Ishikawa (cell line): ENCODE measurements around the gene TUBGCP2.

Experiments
- CEBPB ChIP-seq: IDR thresholded peaks from 2 replicates; pipeline ENCODE4 v1.6.1; 2012
- CREB1 ChIP-seq: IDR thresholded peaks from 2 replicates; pipeline ENCODE4 v1.6.1; 2012; ENCODE audit warnings: low read depth
- EGR1 ChIP-seq: IDR thresholded peaks from 2 replicates; pipeline ENCODE4 v1.6.1; 2012
- EP300 ChIP-seq: IDR thresholded peaks from 2 replicates; pipeline ENCODE4 v1.6.1; 2012; ENCODE audit warnings: borderline replicate concordance
- FOXM1 ChIP-seq: IDR thresholded peaks from 2 replicates; pipeline ENCODE4 v1.6.1; 2012; ENCODE audit warnings: low read depth, borderline replicate concordance
- NFIC ChIP-seq: IDR thresholded peaks from 2 replicates; pipeline ENCODE4 v1.6.1; 2012
- RAD21 ChIP-seq: IDR thresholded peaks from 2 replicates; pipeline ENCODE4 v1.6.1; 2012; ENCODE audit warnings: low read depth
- TAF1 ChIP-seq: IDR thresholded peaks from 2 replicates; pipeline ENCODE4 v1.6.1; 2012; ENCODE audit warnings: low read depth, mild to moderate bottlenecking
- TCF12 ChIP-seq: IDR thresholded peaks from 2 replicates; pipeline ENCODE4 v1.6.1; 2012; ENCODE audit warnings: low read depth
- TEAD4 ChIP-seq: IDR thresholded peaks from 2 replicates; pipeline ENCODE4 v1.6.1; 2012
- YY1 ChIP-seq: IDR thresholded peaks from 2 replicates; pipeline ENCODE4 v1.6.1; 2012; ENCODE audit warnings: low read depth
- ZBTB7A ChIP-seq: IDR thresholded peaks from 2 replicates; pipeline ENCODE4 v1.6.1; 2012; ENCODE audit warnings: low read depth
- TF ChIP-seq, protein P1 (sequence below): IDR thresholded peaks from 2 replicates; pipeline ENCODE4 v1.6.1; 2012
- TF ChIP-seq, protein P2 (sequence below): IDR thresholded peaks from 2 replicates; pipeline ENCODE4 v1.6.1; 2012
- TF ChIP-seq, protein P3 (sequence below): IDR thresholded peaks from 2 replicates; pipeline ENCODE4 v1.6.1; 2012; ENCODE audit warnings: low read depth, mild to moderate bottlenecking

TUBGCP2 gene

DNA sequence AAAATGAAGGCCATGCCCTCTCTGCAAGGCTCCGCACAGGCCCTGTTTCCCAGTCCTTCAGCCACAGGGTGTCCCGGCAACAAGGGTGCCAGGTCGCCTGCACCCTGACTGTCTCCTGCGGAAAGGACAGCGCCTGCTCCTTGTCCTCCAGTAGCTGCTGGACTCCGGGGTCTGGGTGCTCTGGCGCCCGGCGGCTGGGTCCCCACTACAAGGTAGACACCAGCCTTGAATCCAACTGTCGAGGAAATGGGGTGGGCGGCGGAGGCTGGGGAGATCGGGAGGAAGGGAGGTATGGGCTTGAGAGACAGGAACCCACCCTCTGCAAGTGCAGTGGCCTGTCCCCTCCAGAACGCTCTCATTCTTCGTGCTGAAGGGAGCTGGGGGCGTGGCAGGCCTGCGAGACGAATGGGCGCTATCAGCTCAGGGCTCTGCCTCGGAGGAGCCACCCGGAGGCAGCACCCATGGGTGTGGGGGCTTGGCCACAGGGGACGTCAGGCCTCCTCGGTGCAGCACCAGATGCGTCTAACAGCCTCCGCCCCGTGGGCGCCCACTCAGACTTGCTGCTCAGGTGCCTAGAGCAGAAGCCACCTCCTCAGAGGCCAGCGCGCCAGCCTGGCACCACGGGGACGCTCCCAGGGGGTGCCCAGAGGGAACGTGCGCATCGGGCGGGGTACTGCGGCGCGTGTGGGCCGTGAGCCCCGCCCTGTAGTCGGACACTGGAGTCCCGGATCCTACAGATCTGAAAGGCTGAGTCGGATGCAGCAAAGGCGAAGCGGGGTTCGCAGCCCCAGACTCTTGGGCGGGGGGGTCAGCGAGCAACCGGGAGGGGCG lies 47.6 kb downstream of the TUBGCP2 start:
- TF ChIP-seq RAD21: no peak
- TF ChIP-seq, protein P1, sequence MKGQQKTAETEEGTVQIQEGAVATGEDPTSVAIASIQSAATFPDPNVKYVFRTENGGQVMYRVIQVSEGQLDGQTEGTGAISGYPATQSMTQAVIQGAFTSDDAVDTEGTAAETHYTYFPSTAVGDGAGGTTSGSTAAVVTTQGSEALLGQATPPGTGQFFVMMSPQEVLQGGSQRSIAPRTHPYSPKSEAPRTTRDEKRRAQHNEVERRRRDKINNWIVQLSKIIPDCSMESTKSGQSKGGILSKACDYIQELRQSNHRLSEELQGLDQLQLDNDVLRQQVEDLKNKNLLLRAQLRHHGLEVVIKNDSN: peak; percentile 9; the same call in 1 of the 2 replicates
- TF ChIP-seq, protein P2, sequence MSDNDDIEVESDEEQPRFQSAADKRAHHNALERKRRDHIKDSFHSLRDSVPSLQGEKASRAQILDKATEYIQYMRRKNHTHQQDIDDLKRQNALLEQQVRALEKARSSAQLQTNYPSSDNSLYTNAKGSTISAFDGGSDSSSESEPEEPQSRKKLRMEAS: peak; percentile 65
- no peak; the same call in 1 of the 2 replicates for TF ChIP-seq ZBTB7A
- no peak for TF ChIP-seq EGR1

DNA sequence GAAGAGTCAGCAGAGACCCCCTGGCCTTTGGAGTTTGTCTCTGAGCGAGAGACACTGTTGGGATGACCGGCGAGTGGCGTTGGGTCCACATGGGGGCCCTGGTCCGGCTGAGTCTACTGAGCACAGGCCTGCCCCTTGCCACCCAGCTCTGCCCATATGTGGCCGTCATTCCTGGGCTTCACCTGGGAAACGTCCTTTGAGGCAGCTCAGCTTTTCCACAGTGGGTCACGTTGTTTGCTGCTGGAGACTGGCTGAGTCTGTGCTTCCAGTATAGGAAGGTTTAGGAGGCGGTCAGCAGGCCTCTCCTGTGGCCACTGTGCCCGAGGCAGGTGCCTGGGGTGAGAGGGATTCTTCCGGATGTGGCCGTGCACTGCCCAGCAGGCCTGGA lies 49.1 kb downstream of the TUBGCP2 start:
- TF ChIP-seq TCF12 (no peak), ZBTB7A (no peak), CREB1 (no peak), CEBPB (no peak), TAF1 (no peak), EP300 (no peak), YY1 (no peak), RAD21 (no peak), NFIC (no peak), TEAD4 (no peak), EGR1 (no peak), FOXM1 (no peak)
- TF ChIP-seq, protein P1: no peak
- TF ChIP-seq, protein P3, sequence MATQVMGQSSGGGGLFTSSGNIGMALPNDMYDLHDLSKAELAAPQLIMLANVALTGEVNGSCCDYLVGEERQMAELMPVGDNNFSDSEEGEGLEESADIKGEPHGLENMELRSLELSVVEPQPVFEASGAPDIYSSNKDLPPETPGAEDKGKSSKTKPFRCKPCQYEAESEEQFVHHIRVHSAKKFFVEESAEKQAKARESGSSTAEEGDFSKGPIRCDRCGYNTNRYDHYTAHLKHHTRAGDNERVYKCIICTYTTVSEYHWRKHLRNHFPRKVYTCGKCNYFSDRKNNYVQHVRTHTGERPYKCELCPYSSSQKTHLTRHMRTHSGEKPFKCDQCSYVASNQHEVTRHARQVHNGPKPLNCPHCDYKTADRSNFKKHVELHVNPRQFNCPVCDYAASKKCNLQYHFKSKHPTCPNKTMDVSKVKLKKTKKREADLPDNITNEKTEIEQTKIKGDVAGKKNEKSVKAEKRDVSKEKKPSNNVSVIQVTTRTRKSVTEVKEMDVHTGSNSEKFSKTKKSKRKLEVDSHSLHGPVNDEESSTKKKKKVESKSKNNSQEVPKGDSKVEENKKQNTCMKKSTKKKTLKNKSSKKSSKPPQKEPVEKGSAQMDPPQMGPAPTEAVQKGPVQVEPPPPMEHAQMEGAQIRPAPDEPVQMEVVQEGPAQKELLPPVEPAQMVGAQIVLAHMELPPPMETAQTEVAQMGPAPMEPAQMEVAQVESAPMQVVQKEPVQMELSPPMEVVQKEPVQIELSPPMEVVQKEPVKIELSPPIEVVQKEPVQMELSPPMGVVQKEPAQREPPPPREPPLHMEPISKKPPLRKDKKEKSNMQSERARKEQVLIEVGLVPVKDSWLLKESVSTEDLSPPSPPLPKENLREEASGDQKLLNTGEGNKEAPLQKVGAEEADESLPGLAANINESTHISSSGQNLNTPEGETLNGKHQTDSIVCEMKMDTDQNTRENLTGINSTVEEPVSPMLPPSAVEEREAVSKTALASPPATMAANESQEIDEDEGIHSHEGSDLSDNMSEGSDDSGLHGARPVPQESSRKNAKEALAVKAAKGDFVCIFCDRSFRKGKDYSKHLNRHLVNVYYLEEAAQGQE: no peak
- TF ChIP-seq, protein P2: no peak

DNA sequence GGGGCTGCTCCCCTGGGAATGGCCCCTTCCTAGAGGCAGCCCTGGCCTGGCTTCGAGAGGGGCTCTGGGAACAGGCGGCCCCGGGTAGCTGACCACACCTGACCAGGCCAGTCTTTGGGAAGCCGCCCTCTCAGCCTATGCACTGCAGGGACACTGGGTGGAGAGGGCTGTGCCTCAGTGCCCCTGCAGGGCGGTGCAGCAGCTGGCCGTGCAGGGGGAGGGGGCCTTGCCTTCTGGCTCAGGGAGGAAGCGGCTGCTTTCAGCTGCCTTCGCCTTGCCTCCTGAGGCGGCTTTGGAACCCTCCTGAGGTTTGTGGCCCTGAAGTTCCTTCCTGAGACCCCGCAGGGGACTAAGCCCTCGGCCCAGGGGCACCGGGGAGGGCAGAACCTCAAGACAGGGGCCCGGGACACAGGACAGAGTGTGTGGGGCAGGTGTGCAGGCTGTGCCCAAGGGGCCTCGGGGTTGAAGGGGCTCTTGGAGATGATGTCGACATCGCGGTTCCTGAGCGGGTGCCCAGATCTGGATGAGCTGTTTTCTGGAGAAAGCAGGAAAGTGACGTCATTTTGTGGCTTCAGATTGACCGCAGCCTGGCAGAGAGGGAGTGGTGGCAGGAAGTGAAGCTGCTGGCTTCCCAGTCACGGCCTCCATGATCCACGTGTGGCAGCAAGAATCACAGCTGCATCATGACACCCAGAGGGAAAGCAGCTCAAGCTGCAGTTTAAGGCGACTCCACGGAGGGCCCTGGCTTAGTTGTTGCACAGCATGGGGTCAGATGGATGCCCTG lies 49.7 kb downstream of the TUBGCP2 start:
- no peak for TF ChIP-seq ZBTB7A
- TF ChIP-seq, protein P2: peak; percentile 27; the same call in 1 of the 2 replicates

DNA sequence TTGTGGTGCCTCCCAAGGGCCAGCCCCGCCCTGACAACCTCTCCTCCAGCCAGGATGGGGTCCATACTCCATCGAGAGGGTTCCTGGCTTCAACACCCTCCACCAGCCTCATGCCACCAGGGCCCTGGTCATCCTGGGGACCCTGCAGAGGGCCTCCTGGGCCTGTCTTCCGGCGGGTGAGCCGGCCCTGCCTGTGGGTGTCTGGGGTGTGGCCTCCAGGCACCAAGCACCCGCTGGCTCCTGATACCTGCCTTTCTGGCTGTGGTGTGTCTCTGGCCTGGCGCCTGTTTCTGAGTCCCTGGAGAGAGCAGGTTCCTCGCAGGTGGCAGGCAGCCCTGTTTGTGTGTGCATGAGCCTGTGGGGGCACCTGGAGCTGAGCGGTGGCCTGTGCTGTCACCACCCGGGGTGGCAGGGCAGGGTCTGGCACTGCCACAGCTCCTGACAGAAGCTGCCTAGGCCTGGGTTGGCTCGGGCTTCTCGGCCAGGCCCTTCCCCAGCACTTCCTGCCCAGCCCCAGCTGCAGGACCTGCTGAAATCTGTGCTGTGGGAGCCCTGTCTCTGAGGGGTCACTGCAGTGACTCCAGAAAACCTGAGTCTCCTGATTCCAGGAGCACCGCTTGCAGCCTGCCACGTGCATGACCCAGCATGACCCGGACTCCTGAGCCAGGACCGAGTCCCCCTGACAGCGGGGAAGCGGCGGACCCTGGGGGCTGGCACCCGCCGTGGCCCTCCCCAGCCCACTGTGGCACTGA lies 50.4 kb downstream of the TUBGCP2 start:
- no peak for TF ChIP-seq CEBPB
- no peak for TF ChIP-seq FOXM1
- 0 out of 2 replicates have a peak, but pooled peaks have one; percentile 30 for TF ChIP-seq NFIC
- TF ChIP-seq YY1: no peak
- TF ChIP-seq, protein P1: no peak
- TF ChIP-seq CREB1: no peak
- TF ChIP-seq, protein P2: peak; percentile 51
- no peak; the same call in 1 of the 2 replicates for TF ChIP-seq RAD21
- no peak for TF ChIP-seq TAF1
- TF ChIP-seq, protein P3: no peak
- no peak for TF ChIP-seq EGR1
- peak; percentile 64; the same call in 1 of the 2 replicates for TF ChIP-seq ZBTB7A
